Stimulated activated CD8-positive, alpha-beta memory T cell treated with anti-CD3 and anti-CD28 coated beads, Interleukin-15, amount 100 ng/mL, for 24 hours (primary cell): ENCODE data around the gene TMPRSS7.

Experiments
- DNase-seq: peaks from one replicate; pipeline ENCODE4 v3.0.0-alpha.2; 2020; ENCODE audit warnings: low read depth

Gene TMPRSS7

GRCh38 chr3:112034436-112034835 lies at the start of gene TMPRSS7:
TSS of gene TMPRSS7 (plus strand) at chr3:112034736. CDS start at chr3:112034846, 110 bp downstream.
- DNase-seq, result no peak

GRCh38 chr3:111986800-111987199 lies 47.7 kb upstream of the TMPRSS7 start:
- DNase-seq, result no peak

GRCh38 chr3:111989061-111989678 lies 45.4 kb upstream of the TMPRSS7 start:
- DNase-seq, result no peak

GRCh38 chr3:111993038-111993437 lies 41.5 kb upstream of the TMPRSS7 start:
- DNase-seq, result no peak

GRCh38 chr3:111998636-111999483 lies 35.7 kb upstream of the TMPRSS7 start, which contains the start of gene TAGLN3:
TSS of gene TAGLN3 (plus strand) at chr3:111998922. CDS start at chr3:111999423, 501 bp downstream.
- DNase-seq, result no peak

- DNase-seq, result no peak
These were observed 34.8 kb upstream of the TMPRSS7 start for GRCh38 chr3:111999484-112000324.

- DNase-seq, result no peak
These were observed 34.2 kb upstream of the TMPRSS7 start for GRCh38 chr3:112000367-112000771.

- no peak for DNase-seq
These were observed 33.6 kb upstream of the TMPRSS7 start for GRCh38 chr3:112000966-112001365.

GRCh38 chr3:112001526-112001925 lies 33.0 kb upstream of the TMPRSS7 start:
- DNase-seq, result no peak

- no peak for DNase-seq
These were observed 32.2 kb upstream of the TMPRSS7 start for GRCh38 chr3:112002096-112002971.

GRCh38 chr3:112003321-112004080 lies 31.0 kb upstream of the TMPRSS7 start:
- no peak for DNase-seq

GRCh38 chr3:112004187-112004586 lies 30.3 kb upstream of the TMPRSS7 start:
- DNase-seq, result no peak

GRCh38 chr3:112004669-112005068 lies 29.9 kb upstream of the TMPRSS7 start:
- DNase-seq, result no peak

- no peak for DNase-seq
These were observed 29.4 kb upstream of the TMPRSS7 start for GRCh38 chr3:112005091-112005672.

- no peak for DNase-seq
These were observed 26.9 kb upstream of the TMPRSS7 start for GRCh38 chr3:112007633-112008032.

GRCh38 chr3:112009670-112010069 lies 24.9 kb upstream of the TMPRSS7 start:
- no peak for DNase-seq

GRCh38 chr3:112010636-112011035 lies 23.9 kb upstream of the TMPRSS7 start:
- DNase-seq, result no peak

GRCh38 chr3:112011376-112011940 lies 23.1 kb upstream of the TMPRSS7 start:
- DNase-seq, result no peak

- no peak for DNase-seq
These were observed 22.1 kb upstream of the TMPRSS7 start for GRCh38 chr3:112012205-112012992.
